BJ (cell line): ENCODE results near the gene RXYLT1. TPM values are rescaled to one million over a fixed set of nuclear protein-coding genes. Genes with fewer than 3 reads are reported as not detected.
"Not testable (repeated sequence)": the region's sequence is repeated elsewhere in the genome, so short reads cannot be mapped to it uniquely, and the experiment has no call there.

ENCODE experiments used
- CTCF ChIA-PET: fragments of 350-600 bp; formaldehyde crosslinking; extraction: SDS; loops from one replicate; lab custom pipeline; 2021; ENCODE audit warnings: antibody characterized with exemption, inconsistent platforms; lab: Yijun Ruan, JAX
- POLR2A ChIA-PET: fragments of 300-600 bp; sonication (Branson Sonifier 250); formaldehyde crosslinking; extraction: SDS; loops from one replicate; lab custom pipeline; 2021; ENCODE audit warnings: antibody characterized with exemption; lab: Charles Lee
- DNase-seq: peaks from one replicate; pipeline ENCODE4 v3.0.0-alpha.2; 2011; ENCODE audit warnings: low read depth
- H3K27me3 ChIP-seq: 2 replicates; pipeline ENCODE4 v1.6.0; 2011; ENCODE audit warnings: low read length; ENCODE audit not compliant: control insufficient read depth, insufficient read depth
- H3K36me3 ChIP-seq: 2 replicates; pipeline ENCODE4 v1.5.1; 2011; ENCODE audit warnings: low read length; ENCODE audit not compliant: control insufficient read depth, insufficient read depth
- H3K4me3 ChIP-seq: 2 replicates; pipeline ENCODE4 v1.5.1; 2011; ENCODE audit warnings: low read depth, mild to moderate bottlenecking, control low read depth, low read length
- polyA plus RNA-seq: library from polyadenylated mRNA; depleted of rRNA; stranded (reverse); fragments of >200 nt; gene quantifications from 2 replicates; pipeline ENCODE4 v1.2.3, GENCODE V29; 2011
- TF ChIP-seq, protein P1 (sequence below): IDR thresholded peaks from 2 replicates; pipeline ENCODE4 v1.5.1; 2011; ENCODE audit warnings: low read depth, mild to moderate bottlenecking, control low read depth, inconsistent platforms, low read length, moderate library complexity; ENCODE audit not compliant: insufficient read depth

RXYLT1 gene
- polyA plus RNA-seq, 1 experiment: 7.3 TPM

GRCh38 chr12:63836046-63836445, 56.3 kb downstream of the RXYLT1 start:
- POLR2A ChIA-PET: no interaction called here
- CTCF ChIA-PET: interaction anchor here (1.0 to 5.0 kb wide), 4 partner anchors 8 to 420 kb away, joined by 3 to 52 read pairs (median 6); no protein-coding TSS in a partner anchor

DNA sequence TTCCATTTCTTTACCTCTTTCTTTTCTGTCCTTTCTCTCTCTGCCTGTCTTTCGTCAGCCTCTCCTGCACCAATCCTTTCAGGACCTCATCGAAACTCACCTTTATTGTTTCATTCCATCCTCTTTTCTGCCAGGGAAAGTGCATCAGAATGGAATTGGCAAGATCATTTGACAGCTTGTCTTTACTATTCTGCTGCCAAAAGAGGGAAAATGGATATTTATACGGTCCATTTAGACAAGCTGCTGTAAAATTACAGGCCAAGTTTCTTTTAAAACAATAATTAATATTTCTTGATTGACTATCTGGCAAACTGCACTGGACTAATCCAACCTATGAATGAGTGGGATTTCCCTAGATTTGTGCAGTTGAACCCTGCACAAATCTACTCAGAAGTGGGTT, 57.2 kb downstream of the RXYLT1 start:
- POLR2A ChIA-PET: no interaction called here

More at GRCh38 chr12:63836046-63836445, 56.3 kb downstream of the RXYLT1 start:
- no peak for DNase-seq
- Histone ChIP-seq H3K4me3 (no peak overlapping the region), H3K27me3 (no peaks in the 10 kb centered on the region), H3K36me3 (no peaks in the 10 kb centered on the region)
- TF ChIP-seq, protein P1, sequence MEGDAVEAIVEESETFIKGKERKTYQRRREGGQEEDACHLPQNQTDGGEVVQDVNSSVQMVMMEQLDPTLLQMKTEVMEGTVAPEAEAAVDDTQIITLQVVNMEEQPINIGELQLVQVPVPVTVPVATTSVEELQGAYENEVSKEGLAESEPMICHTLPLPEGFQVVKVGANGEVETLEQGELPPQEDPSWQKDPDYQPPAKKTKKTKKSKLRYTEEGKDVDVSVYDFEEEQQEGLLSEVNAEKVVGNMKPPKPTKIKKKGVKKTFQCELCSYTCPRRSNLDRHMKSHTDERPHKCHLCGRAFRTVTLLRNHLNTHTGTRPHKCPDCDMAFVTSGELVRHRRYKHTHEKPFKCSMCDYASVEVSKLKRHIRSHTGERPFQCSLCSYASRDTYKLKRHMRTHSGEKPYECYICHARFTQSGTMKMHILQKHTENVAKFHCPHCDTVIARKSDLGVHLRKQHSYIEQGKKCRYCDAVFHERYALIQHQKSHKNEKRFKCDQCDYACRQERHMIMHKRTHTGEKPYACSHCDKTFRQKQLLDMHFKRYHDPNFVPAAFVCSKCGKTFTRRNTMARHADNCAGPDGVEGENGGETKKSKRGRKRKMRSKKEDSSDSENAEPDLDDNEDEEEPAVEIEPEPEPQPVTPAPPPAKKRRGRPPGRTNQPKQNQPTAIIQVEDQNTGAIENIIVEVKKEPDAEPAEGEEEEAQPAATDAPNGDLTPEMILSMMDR: no peak

DNA sequence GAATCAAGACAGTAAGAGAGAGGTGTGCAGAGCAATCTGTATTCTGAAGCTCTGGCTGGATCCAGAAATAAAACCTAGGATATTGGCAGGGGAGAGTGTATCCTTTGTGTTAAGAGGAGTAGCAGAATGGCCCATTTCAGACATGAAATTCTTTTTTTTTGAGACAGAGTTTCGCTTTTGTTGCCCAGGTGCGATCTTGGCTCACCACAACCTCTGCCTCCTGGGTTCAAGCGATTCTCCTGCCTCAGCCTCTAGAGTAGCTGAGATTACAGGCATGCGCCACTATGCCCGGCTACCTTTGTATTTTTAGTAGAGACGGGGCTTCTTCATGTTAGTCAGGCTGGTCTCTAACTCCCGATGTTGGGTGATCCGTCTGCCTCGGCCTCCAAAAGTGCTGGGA, 58.7 kb downstream of the RXYLT1 start:
- H3K27me3 ChIP-seq: no peaks in the 10 kb centered on the region
- CTCF ChIA-PET: interaction anchor here (0.6 to 5.0 kb wide), 14 partner anchors 11 to 484 kb away, joined by 3 to 52 read pairs (median 4); no protein-coding TSS in a partner anchor
- POLR2A ChIA-PET: interaction anchor here (0.7 kb wide), 1 partner anchor 125 kb away, joined by 5 read pairs; no protein-coding TSS in a partner anchor
- no peaks in the 10 kb centered on the region for H3K36me3 ChIP-seq
- TF ChIP-seq, protein P1: no peak
- H3K4me3 ChIP-seq: no peak overlapping the region
- DNase-seq: no peak

More for the DNA sequence above, 57.2 kb downstream of the RXYLT1 start:
- DNase-seq: no peak
- CTCF ChIA-PET: interaction anchor here (0.6 to 5.0 kb wide), 7 partner anchors 9 to 516 kb away, joined by 3 to 52 read pairs (median 3); no protein-coding TSS in a partner anchor
- TF ChIP-seq, protein P1: no peak
- no peaks in the 10 kb centered on the region for H3K27me3 ChIP-seq
- no peaks in the 10 kb centered on the region for H3K36me3 ChIP-seq
- no peak overlapping the region for H3K4me3 ChIP-seq

DNA sequence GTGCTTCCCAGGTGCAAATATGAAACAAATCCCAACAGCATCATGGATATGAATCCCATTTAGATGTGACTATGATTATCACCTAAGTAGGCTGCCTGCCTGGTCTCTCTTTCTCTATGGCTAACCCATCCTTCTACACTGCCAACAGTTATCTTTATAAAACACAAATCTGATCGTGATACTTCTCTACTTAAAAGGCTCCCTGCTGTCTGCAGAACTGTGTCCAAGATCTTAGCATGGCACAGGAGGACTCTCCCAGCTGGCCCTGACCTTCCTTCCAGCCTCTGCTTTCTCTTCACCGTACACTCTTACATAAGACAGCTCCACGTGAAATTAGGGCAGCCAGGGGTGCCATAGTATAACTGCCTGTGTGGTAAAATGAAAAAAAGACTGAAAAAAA, 61.3 kb downstream of the RXYLT1 start:
- no peaks in the 10 kb centered on the region for H3K27me3 ChIP-seq
- ChIA-PET CTCF (interaction anchor here (0.7 kb wide), 1 partner anchor 27 kb away, joined by 3 read pairs; no protein-coding TSS in a partner anchor), POLR2A (interaction anchor here (0.6 kb wide), 1 partner anchor 188 kb away, joined by 3 read pairs; no protein-coding TSS in a partner anchor)
- no peak overlapping the region for H3K4me3 ChIP-seq
- H3K36me3 ChIP-seq: no peaks in the 10 kb centered on the region
- TF ChIP-seq, protein P1: no peak
- DNase-seq: no peak

DNA sequence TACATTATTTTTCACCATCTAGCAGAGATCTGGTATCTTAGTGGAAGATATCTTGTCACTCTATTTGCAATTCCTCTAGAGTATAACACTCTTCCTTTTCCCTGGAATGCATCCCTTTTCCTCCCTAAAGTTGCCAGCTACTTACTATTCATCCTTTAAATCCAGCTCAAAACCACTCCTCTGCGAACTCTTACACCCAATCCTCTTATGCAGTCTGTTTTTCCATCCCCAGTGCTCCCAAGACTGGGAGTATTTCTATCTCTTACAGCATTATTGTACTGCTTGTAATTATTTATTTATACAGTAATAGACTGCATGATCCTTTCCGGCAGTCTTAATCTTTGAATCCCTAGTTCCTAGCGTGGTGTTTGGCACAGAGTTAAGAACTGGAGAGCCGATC, 61.9 kb downstream of the RXYLT1 start:
- Histone ChIP-seq H3K4me3 (no peak overlapping the region), H3K36me3 (no peaks in the 10 kb centered on the region), H3K27me3 (no peaks in the 10 kb centered on the region)
- TF ChIP-seq, protein P1: no peak
- POLR2A ChIA-PET: no interaction called here
- no peak for DNase-seq
- CTCF ChIA-PET: interaction anchor here (0.6 kb wide), 1 partner anchor 136 kb away, joined by 3 read pairs; no protein-coding TSS in a partner anchor

- H3K36me3 ChIP-seq, POLR2A ChIA-PET, DNase-seq, H3K4me3 ChIP-seq, H3K27me3 ChIP-seq: not testable (repeated sequence)
- CTCF ChIA-PET: interaction anchor here (0.9 to 4.0 kb wide), 12 partner anchors 20 to 425 kb away, joined by 3 to 42 read pairs (median 6); no protein-coding TSS in a partner anchor
These were observed 63.0 kb downstream of the RXYLT1 start for GRCh38 chr12:63842750-63843149.
